Neural progenitor cell (in vitro differentiated cells): ENCODE results near the gene CYGB. TPM values are rescaled to one million over a fixed set of nuclear protein-coding genes. Genes with fewer than 3 reads are reported as not detected.

Experiments
- DNase-seq: peaks from one replicate; pipeline ENCODE4 v3.0.0-alpha.2; 2016; ENCODE audit warnings: low spot score
- H2AFZ ChIP-seq: fragments of 200-600 bp; sonication (generic); replicated peaks from 2 replicates; pipeline ENCODE4 v1.6.1; 2016; ENCODE audit warnings: antibody characterized with exemption
- H3F3A ChIP-seq: fragments of 200-600 bp; sonication (generic); 2 replicates; pipeline ENCODE4 v1.6.1; 2016; ENCODE audit warnings: antibody characterized with exemption, low read depth
- H3K27ac ChIP-seq: fragments of 200-600 bp; sonication (generic); 2 replicates; pipeline ENCODE4 v1.5.1; 2016; ENCODE audit warnings: mild to moderate bottlenecking
- H3K27me3 ChIP-seq: fragments of 200-600 bp; sonication (generic); 2 replicates; pipeline ENCODE4 v1.6.1; 2016; ENCODE audit warnings: mild to moderate bottlenecking, moderate library complexity
- H3K36me3 ChIP-seq: fragments of 200-600 bp; sonication (generic); 2 replicates; pipeline ENCODE4 v1.5.1; 2016
- H3K4me1 ChIP-seq: fragments of 200-600 bp; sonication (generic); 2 replicates; pipeline ENCODE4 v1.6.1; 2016; ENCODE audit warnings: mixed run types
- H3K4me2 ChIP-seq: fragments of 200-600 bp; sonication (generic); 2 replicates; pipeline ENCODE4 v1.6.1; 2016
- H3K4me3 ChIP-seq: fragments of 200-600 bp; sonication (generic); 2 replicates; pipeline ENCODE4 v1.5.1; 2016
- H3K79me2 ChIP-seq: fragments of 200-600 bp; sonication (generic); 2 replicates; pipeline ENCODE4 v1.6.1; 2016; ENCODE audit warnings: low read depth
- H3K9ac ChIP-seq: fragments of 200-600 bp; sonication (generic); 2 replicates; pipeline ENCODE4 v1.6.1; 2016
- H3K9me3 ChIP-seq: fragments of 200-600 bp; sonication (generic); 2 replicates; pipeline ENCODE4 v1.5.1; 2016; ENCODE audit warnings: low read depth
- H4K20me1 ChIP-seq: fragments of 200-600 bp; sonication (generic); 2 replicates; pipeline ENCODE4 v1.6.1; 2016; ENCODE audit warnings: low read depth
- H3K27ac Mint-ChIP-seq: 3 replicates; pipeline ENCODE4 v1.8.0; 2021; ENCODE audit warnings: mixed read lengths
- H3K27me3 Mint-ChIP-seq: 2 replicates; pipeline ENCODE4 v1.8.0; 2022; ENCODE audit warnings: low read depth, mild to moderate bottlenecking, inconsistent platforms, moderate library complexity, mixed read lengths; ENCODE audit not compliant: insufficient read depth
- H3K36me3 Mint-ChIP-seq: 3 replicates; pipeline ENCODE4 v1.8.0; 2021; ENCODE audit warnings: mixed read lengths
- H3K4me1 Mint-ChIP-seq: 3 replicates; pipeline ENCODE4 v1.8.0; 2021; ENCODE audit warnings: mixed read lengths
- H3K4me3 Mint-ChIP-seq: 3 replicates; pipeline ENCODE4 v1.8.0; 2021; ENCODE audit warnings: mild to moderate bottlenecking, moderate library complexity, mixed read lengths
- H3K9me3 Mint-ChIP-seq: 3 replicates; pipeline ENCODE4 v1.8.0; 2020; ENCODE audit warnings: mixed read lengths
- EZH2 ChIP-seq: fragments of 200-600 bp; sonication (generic); IDR thresholded peaks from 2 replicates; pipeline ENCODE4 v1.6.1; 2017; ENCODE audit warnings: antibody characterized with exemption, mild to moderate bottlenecking, moderate library complexity
- EZH2phosphoT487 ChIP-seq: fragments of 200-600 bp; sonication (generic); IDR thresholded peaks from 2 replicates; pipeline ENCODE4 v1.6.1; 2017; ENCODE audit warnings: antibody characterized with exemption
- total RNA-seq: library from RNA; depleted of rRNA; stranded (reverse); fragments of >200 nt; gene quantifications from 2 replicates; pipeline ENCODE4 v1.2.3, GENCODE V29; 2015; ENCODE audit warnings: low replicate concordance
- TF ChIP-seq, protein P1 (sequence below): fragments of 200-600 bp; sonication (generic); IDR thresholded peaks from 2 replicates; pipeline ENCODE4 v1.5.1; 2017; ENCODE audit warnings: antibody characterized with exemption, mild to moderate bottlenecking

Gene CYGB
- total RNA-seq, 1 donor from 2014 or later: not detected

- no peak overlapping the region for H2AFZ ChIP-seq
- H3K79me2 ChIP-seq: no peaks in the 10 kb centered on the region
- Mint-ChIP-seq H3K36me3 (no peaks in the 10 kb centered on the region), H3K27me3 (peaks cover 6% of the 10 kb centered on the region), H3K4me3 (no peak overlapping the region), H3K27ac (peak overlapping the region; percentile 63), H3K9me3 (no peaks in the 10 kb centered on the region), H3K4me1 (peaks cover 8% of the 10 kb centered on the region)
- no peaks in the 10 kb centered on the region for H3K36me3 ChIP-seq
- H3K4me2 ChIP-seq: no peak overlapping the region
- peaks cover 3% of the 10 kb centered on the region for H3K4me1 ChIP-seq
- TF ChIP-seq EZH2phosphoT487: no peak
- TF ChIP-seq EZH2: no peak
- TF ChIP-seq, protein P1, sequence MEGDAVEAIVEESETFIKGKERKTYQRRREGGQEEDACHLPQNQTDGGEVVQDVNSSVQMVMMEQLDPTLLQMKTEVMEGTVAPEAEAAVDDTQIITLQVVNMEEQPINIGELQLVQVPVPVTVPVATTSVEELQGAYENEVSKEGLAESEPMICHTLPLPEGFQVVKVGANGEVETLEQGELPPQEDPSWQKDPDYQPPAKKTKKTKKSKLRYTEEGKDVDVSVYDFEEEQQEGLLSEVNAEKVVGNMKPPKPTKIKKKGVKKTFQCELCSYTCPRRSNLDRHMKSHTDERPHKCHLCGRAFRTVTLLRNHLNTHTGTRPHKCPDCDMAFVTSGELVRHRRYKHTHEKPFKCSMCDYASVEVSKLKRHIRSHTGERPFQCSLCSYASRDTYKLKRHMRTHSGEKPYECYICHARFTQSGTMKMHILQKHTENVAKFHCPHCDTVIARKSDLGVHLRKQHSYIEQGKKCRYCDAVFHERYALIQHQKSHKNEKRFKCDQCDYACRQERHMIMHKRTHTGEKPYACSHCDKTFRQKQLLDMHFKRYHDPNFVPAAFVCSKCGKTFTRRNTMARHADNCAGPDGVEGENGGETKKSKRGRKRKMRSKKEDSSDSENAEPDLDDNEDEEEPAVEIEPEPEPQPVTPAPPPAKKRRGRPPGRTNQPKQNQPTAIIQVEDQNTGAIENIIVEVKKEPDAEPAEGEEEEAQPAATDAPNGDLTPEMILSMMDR: no peak
- no peak overlapping the region for H3K27ac ChIP-seq
- no peaks in the 10 kb centered on the region for H4K20me1 ChIP-seq
- H3K9me3 ChIP-seq: no peaks in the 10 kb centered on the region
- no peak overlapping the region for H3K9ac ChIP-seq
- DNase-seq: no peak
- no peaks in the 10 kb centered on the region for H3K27me3 ChIP-seq
- no peak overlapping the region for H3K4me3 ChIP-seq
- H3F3A ChIP-seq: no peaks in the 10 kb centered on the region
Observed at GRCh38 chr17:76487451-76488192, 49.9 kb downstream of the CYGB start.

DNA sequence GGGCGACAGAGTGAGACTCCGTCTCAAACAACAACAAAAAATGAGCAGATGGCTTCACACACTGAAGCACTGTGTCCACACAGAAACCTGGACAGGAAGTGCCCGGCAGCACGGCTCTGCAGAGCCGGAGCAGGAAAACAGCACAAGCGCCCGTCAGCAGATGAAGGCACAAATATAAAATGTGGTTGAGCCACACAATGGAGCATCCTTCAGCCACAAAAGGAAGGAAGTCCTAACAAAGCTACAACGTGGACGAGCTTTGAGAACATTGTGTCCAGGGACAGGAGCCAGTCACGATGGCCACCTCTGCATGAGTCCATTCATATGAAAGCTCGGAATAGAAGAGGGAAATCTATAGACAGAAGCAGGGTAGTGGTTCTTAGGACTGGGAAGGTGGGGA, 51.9 kb downstream of the CYGB start:
- H3K27me3 Mint-ChIP-seq: peaks cover 6% of the 10 kb centered on the region
- DNase-seq: no peak
- Histone ChIP-seq H3K9me3 (no peaks in the 10 kb centered on the region), H3K36me3 (no peaks in the 10 kb centered on the region), H2AFZ (no peak overlapping the region), H3K27ac (no peak overlapping the region), H3K79me2 (no peaks in the 10 kb centered on the region), H3K4me1 (no peaks in the 10 kb centered on the region), H3K4me2 (no peak overlapping the region), H3K9ac (no peak overlapping the region), H3K27me3 (no peaks in the 10 kb centered on the region), H4K20me1 (no peaks in the 10 kb centered on the region), H3K4me3 (no peak overlapping the region), H3F3A (peaks cover 3% of the 10 kb centered on the region)
- no peak overlapping the region for H3K4me3 Mint-ChIP-seq
- TF ChIP-seq EZH2: no peak
- TF ChIP-seq, protein P1: no peak
- TF ChIP-seq EZH2phosphoT487: no peak
- H3K27ac Mint-ChIP-seq: no peak overlapping the region
- no peaks in the 10 kb centered on the region for H3K9me3 Mint-ChIP-seq
- peaks cover 16% of the 10 kb centered on the region for H3K4me1 Mint-ChIP-seq
- no peaks in the 10 kb centered on the region for H3K36me3 Mint-ChIP-seq

GRCh38 chr17:76484228-76484725, 53.2 kb downstream of the CYGB start:
- Mint-ChIP-seq H3K36me3 (no peaks in the 10 kb centered on the region), H3K4me3 (no peak overlapping the region), H3K4me1 (peaks cover 19% of the 10 kb centered on the region), H3K27ac (no peak overlapping the region), H3K27me3 (peaks cover 6% of the 10 kb centered on the region), H3K9me3 (no peaks in the 10 kb centered on the region)
- Histone ChIP-seq H2AFZ (no peak overlapping the region), H3K36me3 (no peaks in the 10 kb centered on the region), H3F3A (peaks cover 3% of the 10 kb centered on the region), H3K9me3 (no peaks in the 10 kb centered on the region), H3K27ac (no peak overlapping the region), H3K4me1 (no peaks in the 10 kb centered on the region), H3K9ac (no peak overlapping the region), H3K4me3 (no peak overlapping the region), H3K27me3 (no peaks in the 10 kb centered on the region), H3K4me2 (no peak overlapping the region), H4K20me1 (no peaks in the 10 kb centered on the region), H3K79me2 (no peaks in the 10 kb centered on the region)
- no peak for DNase-seq
- TF ChIP-seq, protein P1: no peak
- TF ChIP-seq EZH2phosphoT487 (no peak), EZH2 (no peak)
